Endothelial cell of umbilical vein (primary cell): ENCODE data around the gene CR2.

Experiments used
- CTCF ChIP-seq, 2 donors: IDR thresholded peaks; 1 replicate in 1 of 2; 2 replicates in 1 of 2; pipeline ENCODE4 v1.5.1; 2011; ENCODE audit warnings: low read length in 2 of 2, mild to moderate bottlenecking in 2 of 2, moderate library complexity in 2 of 2, control low read depth in 1 of 2, inconsistent platforms in 1 of 2, low read depth in 1 of 2; ENCODE audit not compliant: insufficient read depth in 1 of 2; ENCODE audit errors: extremely low read depth in 1 of 2
- MYC ChIP-seq: IDR thresholded peaks from one replicate; pipeline ENCODE4 v1.6.1; 2011; ENCODE audit warnings: mild to moderate bottlenecking, low read depth, low read length
- POLR2A ChIP-seq: IDR thresholded peaks from 2 replicates; pipeline ENCODE4 v1.6.1; 2012; ENCODE audit warnings: low read depth, mild to moderate bottlenecking, control low read depth, low read length
- POLR2AphosphoS5 ChIP-seq: IDR thresholded peaks from 2 replicates; pipeline ENCODE4 v1.6.1; 2012; ENCODE audit warnings: low read depth, mild to moderate bottlenecking, control low read depth, low read length, moderate library complexity; ENCODE audit not compliant: insufficient read depth

DNA sequence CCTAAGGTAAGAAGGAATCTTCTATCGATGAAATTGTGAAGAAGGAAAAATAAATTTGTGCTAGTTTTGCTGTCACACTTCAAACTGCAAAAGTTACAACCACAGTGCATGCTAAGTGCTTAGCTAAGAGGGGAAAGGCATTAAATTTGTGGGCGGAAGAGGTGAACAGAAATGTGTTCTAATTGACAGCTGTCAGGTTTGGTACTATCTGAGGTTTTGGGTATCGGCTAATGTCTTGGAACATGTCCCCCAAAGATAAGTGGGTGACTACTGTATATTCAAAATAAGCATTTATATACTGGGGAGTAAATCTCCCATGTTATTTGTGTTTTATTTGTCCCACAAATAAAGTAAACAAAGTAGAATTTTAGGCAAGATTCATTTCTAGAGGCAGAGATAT is 49.8 kb downstream of the CR2 start:
- TF ChIP-seq CTCF (IDR thresholded peaks at IDR 0.05; ENCODE audit: extremely low read depth in 1 of 2, insufficient read depth in 1 of 2, low read depth in 1 of 2, low read length in 2 of 2) = no peak
- TF ChIP-seq POLR2A = no peak
- no peak for TF ChIP-seq POLR2AphosphoS5
- TF ChIP-seq MYC = no peak
